Endothelial cell of umbilical vein (primary cell): Measurements from ENCODE around the gene FUT6. TPM values are rescaled to one million over a fixed set of nuclear protein-coding genes. Genes with fewer than 3 reads are reported as not detected.

Source experiments
- BruUV-seq: library from RNA; stranded (reverse); fragments of 400-500 nt; replicated peaks from 2 replicates; lab custom pipeline; 2021; lab: Mats Ljungman, UMichigan
- CTCF ChIA-PET: fragments of 300-600, 350-600 bp; sonication (Branson Sonifier 250); formaldehyde crosslinking; loops from one replicate; lab custom pipeline; 2021; ENCODE audit warnings: antibody characterized with exemption, inconsistent platforms; lab: Charles Lee
- POLR2A ChIA-PET: fragments of 300-600, 350-600 bp; sonication (Branson Sonifier 250); formaldehyde crosslinking; loops from one replicate; lab custom pipeline; 2021; ENCODE audit warnings: antibody characterized with exemption, inconsistent platforms; lab: Charles Lee
- DNase-seq: peaks from one replicate; pipeline ENCODE4 v3.0.0-alpha.2; 2011; ENCODE audit warnings: low read depth, low spot score
- FAIRE-seq: peaks from 2 replicates; lab custom pipeline; 2011; peaks lifted over from hg19 to GRCh38; lab: Jason Lieb, UNC
- H2AFZ ChIP-seq: 2 replicates; pipeline ENCODE4 v1.6.0; 2012; ENCODE audit warnings: low read depth, low read length, control low read depth, inconsistent platforms
- H3K27ac ChIP-seq: 2 replicates; pipeline ENCODE4 v1.5.1; 2011; ENCODE audit warnings: low read depth, mild to moderate bottlenecking, control low read depth, low read length, moderate library complexity; ENCODE audit not compliant: insufficient read depth
- H3K27me3 ChIP-seq, 2 experiments: 2 replicates each; pipeline versions ENCODE4 v1.6.0 to v1.6.1; 2011; ENCODE audit warnings: low read length in 2 of 2, mixed read lengths in 1 of 2; ENCODE audit not compliant: control insufficient read depth in 2 of 2, insufficient read depth in 2 of 2
- H3K36me3 ChIP-seq, 2 experiments: 2 replicates in 1 of 2; 3 replicates in 1 of 2; pipeline ENCODE4 v1.5.1; 2011; ENCODE audit warnings: low read length in 2 of 2, mild to moderate bottlenecking in 1 of 2, moderate library complexity in 1 of 2; ENCODE audit not compliant: control insufficient read depth in 2 of 2, insufficient read depth in 2 of 2; ENCODE audit errors: extremely low read depth in 1 of 2
- H3K4me1 ChIP-seq: 3 replicates; pipeline ENCODE4 v1.5.1; 2011; ENCODE audit warnings: mild to moderate bottlenecking, low read length; ENCODE audit not compliant: control insufficient read depth, insufficient read depth; ENCODE audit errors: extremely low read depth
- H3K4me2 ChIP-seq: 2 replicates; pipeline ENCODE4 v1.6.1; 2011; ENCODE audit warnings: low read length, control low read depth, mixed read lengths; ENCODE audit not compliant: insufficient read depth
- H3K4me3 ChIP-seq, 3 experiments: fragments of 200-600 bp in 1 of 3; sonication (generic), shearing (Covaris generic) in 1 of 3; replicated peaks in 1 of 3; 2 replicates each; pipeline ENCODE4 v1.5.1; 2011 to 2016; ENCODE audit warnings: control low read depth in 3 of 3, low read length in 3 of 3, mild to moderate bottlenecking in 2 of 3, inconsistent platforms in 1 of 3, low read depth in 1 of 3, moderate library complexity in 1 of 3; ENCODE audit not compliant: insufficient read depth in 1 of 3
- H3K79me2 ChIP-seq: 2 replicates; pipeline ENCODE4 v1.6.0; 2012; ENCODE audit warnings: low read length, inconsistent platforms; ENCODE audit not compliant: control insufficient read depth, insufficient read depth
- H3K9ac ChIP-seq: replicated peaks from 2 replicates; pipeline ENCODE3; 2011; ENCODE audit warnings: low read length, control low read depth; ENCODE audit not compliant: insufficient read depth; ENCODE audit errors: extremely low read depth
- H3K9me1 ChIP-seq: replicated peaks from 3 replicates; pipeline ENCODE4 v1.6.0; 2011; ENCODE audit warnings: mild to moderate bottlenecking, low read length; ENCODE audit not compliant: control insufficient read depth, insufficient read depth; ENCODE audit errors: extremely low read depth
- H3K9me3 ChIP-seq: replicated peaks from 2 replicates; pipeline ENCODE4 v1.5.1; 2012; ENCODE audit warnings: low read length, inconsistent platforms; ENCODE audit not compliant: control insufficient read depth, insufficient read depth
- H4K20me1 ChIP-seq: replicated peaks from 2 replicates; pipeline ENCODE3; 2011; ENCODE audit warnings: mild to moderate bottlenecking, low read length; ENCODE audit not compliant: control insufficient read depth, insufficient read depth; ENCODE audit errors: extremely low read depth
- EZH2 ChIP-seq: IDR thresholded peaks from 2 replicates; pipeline ENCODE4 v1.6.1; 2012; ENCODE audit warnings: borderline replicate concordance, low read depth, mild to moderate bottlenecking, moderate library complexity, low read length, inconsistent platforms; ENCODE audit not compliant: severe bottlenecking
- FOS ChIP-seq: IDR thresholded peaks from 2 replicates; pipeline ENCODE4 v1.6.1; 2011; ENCODE audit warnings: mild to moderate bottlenecking, low read length, moderate library complexity, borderline replicate concordance; ENCODE audit not compliant: insufficient read depth
- GATA2 ChIP-seq: IDR thresholded peaks from 2 replicates; pipeline ENCODE4 v1.7.0; 2011; ENCODE audit warnings: low read depth, mild to moderate bottlenecking, moderate library complexity, mixed read lengths, low read length; ENCODE audit not compliant: insufficient read length, insufficient read depth
- JUN ChIP-seq: IDR thresholded peaks from 2 replicates; pipeline ENCODE4 v1.6.1; 2011; ENCODE audit warnings: borderline replicate concordance, low read depth; ENCODE audit not compliant: insufficient read length, insufficient read depth
- MYC ChIP-seq: IDR thresholded peaks from one replicate; pipeline ENCODE4 v1.6.1; 2011; ENCODE audit warnings: mild to moderate bottlenecking, low read depth, low read length
- POLR2A ChIP-seq: IDR thresholded peaks from 2 replicates; pipeline ENCODE4 v1.6.1; 2012; ENCODE audit warnings: low read depth, mild to moderate bottlenecking, control low read depth, low read length
- POLR2AphosphoS5 ChIP-seq: IDR thresholded peaks from 2 replicates; pipeline ENCODE4 v1.6.1; 2012; ENCODE audit warnings: low read depth, mild to moderate bottlenecking, control low read depth, low read length, moderate library complexity; ENCODE audit not compliant: insufficient read depth
- dilution Hi-C: fragments of 300-500 bp; cut with MboI; formaldehyde crosslinking; loops from one replicate; pipeline ENCODE4 v1.15.0; 2019; ENCODE audit warnings: low sequenced_read_pairs; ENCODE audit not compliant: extremely low pct_ligation_motif_present
- intact Hi-C: fragments of 100-400 bp; cut with micrococcal nuclease; formaldehyde crosslinking; loops from one replicate; pipeline ENCODE4 v1.10.0; 2022
- polyA plus RNA-seq, 4 experiments: library from polyadenylated mRNA; depleted of rRNA in 3 of 4; stranded (reverse) in 3 of 4; unstranded in 1 of 4; fragments of >200 nt; gene quantifications; 2 replicates each; pipeline versions ENCODE4 v1.2.1 to v1.2.3, GENCODE V29; 2011 to 2012; ENCODE audit warnings: missing spikeins in 1 of 4
- total RNA-seq: library from RNA; stranded (reverse); gene quantifications from 2 replicates; pipeline ENCODE4 v1.2.3, GENCODE V29; 2021
- TF ChIP-seq, protein P1 (sequence below): IDR thresholded peaks from 2 replicates; pipeline ENCODE4 v1.6.1; 2011; ENCODE audit not compliant: insufficient read depth, insufficient read length
- TF ChIP-seq, protein P2 (sequence below), 2 donors: IDR thresholded peaks; 1 replicate in 1 of 2; 2 replicates in 1 of 2; pipeline ENCODE4 v1.5.1; 2011; ENCODE audit warnings: low read length in 2 of 2, mild to moderate bottlenecking in 2 of 2, moderate library complexity in 2 of 2, control low read depth in 1 of 2, inconsistent platforms in 1 of 2, low read depth in 1 of 2; ENCODE audit not compliant: insufficient read depth in 1 of 2; ENCODE audit errors: extremely low read depth in 1 of 2

FUT6 gene
- total and polyA plus RNA-seq, 2 donors (not counting 3 experiments of a cell fraction or from before 2014, with no cell fraction given) = not detected

DNA sequence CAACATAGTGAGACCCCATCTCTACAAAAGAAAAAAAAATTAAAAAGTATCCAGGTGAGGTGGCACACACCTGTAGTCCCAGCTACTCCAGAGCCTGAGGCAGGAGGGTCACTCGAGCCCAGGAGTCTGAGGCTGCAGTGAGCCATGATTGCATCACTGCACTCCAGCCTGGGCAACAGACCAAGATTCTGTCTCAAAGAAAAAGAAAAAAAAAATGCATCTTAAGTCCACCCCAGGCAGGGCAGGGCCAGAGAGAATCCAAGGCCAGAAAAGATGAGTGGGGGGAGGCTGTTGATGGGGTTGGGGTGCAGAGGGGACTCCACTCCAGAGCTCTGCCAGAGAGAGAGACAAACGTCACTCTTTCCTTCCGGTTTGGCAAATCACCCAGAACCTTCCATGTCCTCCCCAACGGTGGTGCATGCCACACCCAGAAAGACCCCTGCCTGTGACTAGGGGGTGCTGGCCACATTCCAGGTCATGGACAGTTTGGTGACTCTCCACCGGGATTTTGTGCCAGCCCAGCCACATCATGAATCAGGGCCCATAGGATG is 11.3 kb upstream of the FUT6 start:
- TF ChIP-seq JUN = no peak
- TF ChIP-seq FOS = no peak
- TF ChIP-seq EZH2 = no peak
- TF ChIP-seq POLR2AphosphoS5 = no peak
- no peak for TF ChIP-seq GATA2
- TF ChIP-seq, protein P1, sequence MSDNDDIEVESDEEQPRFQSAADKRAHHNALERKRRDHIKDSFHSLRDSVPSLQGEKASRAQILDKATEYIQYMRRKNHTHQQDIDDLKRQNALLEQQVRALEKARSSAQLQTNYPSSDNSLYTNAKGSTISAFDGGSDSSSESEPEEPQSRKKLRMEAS = no peak
- TF ChIP-seq POLR2A = no peak
- TF ChIP-seq, protein P2, sequence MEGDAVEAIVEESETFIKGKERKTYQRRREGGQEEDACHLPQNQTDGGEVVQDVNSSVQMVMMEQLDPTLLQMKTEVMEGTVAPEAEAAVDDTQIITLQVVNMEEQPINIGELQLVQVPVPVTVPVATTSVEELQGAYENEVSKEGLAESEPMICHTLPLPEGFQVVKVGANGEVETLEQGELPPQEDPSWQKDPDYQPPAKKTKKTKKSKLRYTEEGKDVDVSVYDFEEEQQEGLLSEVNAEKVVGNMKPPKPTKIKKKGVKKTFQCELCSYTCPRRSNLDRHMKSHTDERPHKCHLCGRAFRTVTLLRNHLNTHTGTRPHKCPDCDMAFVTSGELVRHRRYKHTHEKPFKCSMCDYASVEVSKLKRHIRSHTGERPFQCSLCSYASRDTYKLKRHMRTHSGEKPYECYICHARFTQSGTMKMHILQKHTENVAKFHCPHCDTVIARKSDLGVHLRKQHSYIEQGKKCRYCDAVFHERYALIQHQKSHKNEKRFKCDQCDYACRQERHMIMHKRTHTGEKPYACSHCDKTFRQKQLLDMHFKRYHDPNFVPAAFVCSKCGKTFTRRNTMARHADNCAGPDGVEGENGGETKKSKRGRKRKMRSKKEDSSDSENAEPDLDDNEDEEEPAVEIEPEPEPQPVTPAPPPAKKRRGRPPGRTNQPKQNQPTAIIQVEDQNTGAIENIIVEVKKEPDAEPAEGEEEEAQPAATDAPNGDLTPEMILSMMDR (IDR thresholded peaks at IDR 0.05; ENCODE audit: extremely low read depth in 1 of 2, insufficient read depth in 1 of 2, low read depth in 1 of 2, low read length in 2 of 2) = no peak
- TF ChIP-seq MYC = no peak
- Histone ChIP-seq H3K27ac (no peak overlapping the region), H4K20me1 (no peaks in the 10 kb centered on the region), H3K27me3 (peaks cover 0 to 2% of the 10 kb centered on the region in 2 experiments), H3K4me3 (no peak overlapping the region), H2AFZ (no peak overlapping the region), H3K9me1 (no peaks in the 10 kb centered on the region), H3K9me3 (no peaks in the 10 kb centered on the region), H3K36me3 (no peaks in the 10 kb centered on the region), H3K4me1 (no peaks in the 10 kb centered on the region), H3K4me2 (no peak overlapping the region), H3K79me2 (no peaks in the 10 kb centered on the region), H3K9ac (no peak overlapping the region)
- FAIRE-seq (no peak), DNase-seq (no peak)
- dilution Hi-C loops (no loop called here), intact Hi-C loops (no loop called here)
- POLR2A ChIA-PET = no interaction called here
- CTCF ChIA-PET = no interaction called here
- BruUV-seq = no TSS peak
